ENCODE measurements around the gene POR. TPM values are rescaled to one million over a fixed set of nuclear protein-coding genes. Genes with fewer than 3 reads are reported as not detected.

Gene POR
- total and polyA plus RNA-seq, 2 experiments from 2014 or later, result 106 to 220 TPM

GRCh38 chr7:75920431-75921161 is 5.6 kb downstream of the POR start:
- Histone ChIP-seq H3K9me2 (replicated peaks; ENCODE audit: insufficient read depth) (no peaks in the 10 kb centered on the region), H4K20me1 (ENCODE audit: insufficient read depth, poor library complexity, severe bottlenecking) (peaks cover 21% of the 10 kb centered on the region), H2AFZ (no peak overlapping the region), H3K27me3 (no peaks in the 10 kb centered on the region), H3K4me3 (no peak overlapping the region), H3K9me3 (ENCODE audit: low read depth) (no peaks in the 10 kb centered on the region), H3K27ac (peak overlapping the region; percentile 81), H3K4me2 (peak overlapping the region; percentile 11), H3K4me1 (ENCODE audit: insufficient read depth) (peaks cover 13% of the 10 kb centered on the region), H3K79me2 (peaks cover 96% of the 10 kb centered on the region), H3K36me3 (replicated peaks; ENCODE audit: insufficient read depth, low read depth) (no peaks in the 10 kb centered on the region)
- 88% methylated on average over 19 of the region's 19 CpGs for WGBS (ENCODE audit: low lambda C conversion rate, missing lambda C conversion rate)
- DNase-seq (ENCODE audit: low spot score), result peak; percentile 76
- TF ChIP-seq EZH2phosphoT487 (IDR thresholded peaks at IDR 0.05; ENCODE audit: low read depth, severe bottlenecking, unreplicated experiment) (no peak), EZH2 (IDR thresholded peaks at IDR 0.05; ENCODE audit: borderline replicate concordance) (no peak)
- TF ChIP-seq, protein P1, sequence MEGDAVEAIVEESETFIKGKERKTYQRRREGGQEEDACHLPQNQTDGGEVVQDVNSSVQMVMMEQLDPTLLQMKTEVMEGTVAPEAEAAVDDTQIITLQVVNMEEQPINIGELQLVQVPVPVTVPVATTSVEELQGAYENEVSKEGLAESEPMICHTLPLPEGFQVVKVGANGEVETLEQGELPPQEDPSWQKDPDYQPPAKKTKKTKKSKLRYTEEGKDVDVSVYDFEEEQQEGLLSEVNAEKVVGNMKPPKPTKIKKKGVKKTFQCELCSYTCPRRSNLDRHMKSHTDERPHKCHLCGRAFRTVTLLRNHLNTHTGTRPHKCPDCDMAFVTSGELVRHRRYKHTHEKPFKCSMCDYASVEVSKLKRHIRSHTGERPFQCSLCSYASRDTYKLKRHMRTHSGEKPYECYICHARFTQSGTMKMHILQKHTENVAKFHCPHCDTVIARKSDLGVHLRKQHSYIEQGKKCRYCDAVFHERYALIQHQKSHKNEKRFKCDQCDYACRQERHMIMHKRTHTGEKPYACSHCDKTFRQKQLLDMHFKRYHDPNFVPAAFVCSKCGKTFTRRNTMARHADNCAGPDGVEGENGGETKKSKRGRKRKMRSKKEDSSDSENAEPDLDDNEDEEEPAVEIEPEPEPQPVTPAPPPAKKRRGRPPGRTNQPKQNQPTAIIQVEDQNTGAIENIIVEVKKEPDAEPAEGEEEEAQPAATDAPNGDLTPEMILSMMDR (IDR thresholded peaks at IDR 0.05; ENCODE audit: poor library complexity), result no peak

- no peaks in the 10 kb centered on the region for H3K9me2 ChIP-seq (replicated peaks; ENCODE audit: insufficient read depth)
- no peaks in the 10 kb centered on the region for H3K27me3 ChIP-seq
- no peak overlapping the region for H3K4me2 ChIP-seq
- no peaks in the 10 kb centered on the region for H3K36me3 ChIP-seq (replicated peaks; ENCODE audit: insufficient read depth, low read depth)
- H3K79me2 ChIP-seq, result peaks cover 96% of the 10 kb centered on the region
- DNase-seq (ENCODE audit: low spot score), result no peak
- no peaks in the 10 kb centered on the region for H3K9me3 ChIP-seq (ENCODE audit: low read depth)
- H2AFZ ChIP-seq, result no peak overlapping the region
- peak overlapping the region; percentile 81 for H3K27ac ChIP-seq
- TF ChIP-seq, protein P1 (IDR thresholded peaks at IDR 0.05; ENCODE audit: poor library complexity), result no peak
- TF ChIP-seq EZH2 (IDR thresholded peaks at IDR 0.05; ENCODE audit: borderline replicate concordance) (no peak), EZH2phosphoT487 (IDR thresholded peaks at IDR 0.05; ENCODE audit: low read depth, severe bottlenecking, unreplicated experiment) (no peak)
- no peak overlapping the region for H3K4me3 ChIP-seq
- WGBS (ENCODE audit: low lambda C conversion rate, missing lambda C conversion rate), result 86% methylated on average over 14 of the region's 14 CpGs
- peaks cover 9% of the 10 kb centered on the region for H3K4me1 ChIP-seq (ENCODE audit: insufficient read depth)
- H4K20me1 ChIP-seq (ENCODE audit: insufficient read depth, poor library complexity, severe bottlenecking), result peaks cover 22% of the 10 kb centered on the region
Measured at GRCh38 chr7:75921479-75921878, 6.5 kb downstream of the POR start.

DNA sequence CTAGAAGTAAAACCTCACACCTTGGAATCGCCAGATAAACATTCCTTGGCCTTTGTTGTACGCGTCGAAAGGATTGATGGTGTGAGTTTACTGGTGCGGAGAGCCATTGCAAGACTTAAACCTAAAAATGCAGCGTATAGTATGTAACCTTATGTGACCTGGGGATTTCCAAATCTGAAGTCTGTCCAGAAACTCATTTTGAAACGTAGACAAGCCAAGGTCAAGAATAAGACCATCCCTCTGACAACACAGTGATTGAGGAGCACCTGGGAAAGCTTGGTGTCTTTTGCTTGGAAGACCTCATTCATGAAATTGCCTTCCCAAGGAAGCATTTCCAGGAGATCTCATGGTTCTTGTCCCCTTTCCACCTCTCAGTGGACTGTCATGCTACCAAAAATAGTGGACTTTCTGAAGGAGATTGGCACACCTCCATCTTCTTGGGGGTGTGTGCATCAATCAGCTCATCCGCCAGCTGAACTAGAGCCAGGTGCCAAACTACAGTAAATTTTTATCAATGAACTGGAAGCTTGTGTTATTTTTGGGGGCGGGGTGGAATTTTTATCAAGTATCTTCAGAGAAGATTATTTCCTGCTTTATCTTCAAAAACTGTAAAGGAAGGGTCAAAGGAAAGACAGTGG is 8.1 kb downstream of the POR start:
- Histone ChIP-seq H3K9me3 (ENCODE audit: low read depth) (no peaks in the 10 kb centered on the region), H3K4me2 (no peak overlapping the region), H3K27ac (no peak overlapping the region), H3K4me3 (no peak overlapping the region), H3K36me3 (replicated peaks; ENCODE audit: insufficient read depth, low read depth) (no peaks in the 10 kb centered on the region), H4K20me1 (ENCODE audit: insufficient read depth, poor library complexity, severe bottlenecking) (peaks cover 19% of the 10 kb centered on the region), H3K9me2 (replicated peaks; ENCODE audit: insufficient read depth) (no peaks in the 10 kb centered on the region), H3K79me2 (peaks cover 96% of the 10 kb centered on the region), H3K27me3 (no peaks in the 10 kb centered on the region), H3K4me1 (ENCODE audit: insufficient read depth) (peaks cover 8% of the 10 kb centered on the region), H2AFZ (no peak overlapping the region)
- WGBS (ENCODE audit: low lambda C conversion rate, missing lambda C conversion rate), result 91% methylated on average over 9 of the region's 9 CpGs
- no peak for DNase-seq (ENCODE audit: low spot score)
- TF ChIP-seq, protein P1 (IDR thresholded peaks at IDR 0.05; ENCODE audit: poor library complexity), result no peak
- no peak for TF ChIP-seq EZH2 (IDR thresholded peaks at IDR 0.05; ENCODE audit: borderline replicate concordance)
